GM19193 (cell line): ENCODE data around the gene MAP6D1.

Source experiments
- POLR2A ChIP-seq: IDR thresholded peaks from 4 replicates; pipeline ENCODE4 v1.6.1; 2011; ENCODE audit not compliant: insufficient read depth, insufficient read length; ENCODE audit errors: extremely low read depth

The MAP6D1 gene

GRCh38 chr3:183812761-183813445 lies 12.5 kb downstream of the MAP6D1 start:
- no peak for TF ChIP-seq POLR2A

- TF ChIP-seq POLR2A: no peak
Measured at GRCh38 chr3:183811638-183812037, 13.7 kb downstream of the MAP6D1 start.

- TF ChIP-seq POLR2A: no peak
Measured at GRCh38 chr3:183810643-183811594, 14.5 kb downstream of the MAP6D1 start.

GRCh38 chr3:183809270-183809669 lies 16.1 kb downstream of the MAP6D1 start:
- TF ChIP-seq POLR2A: no peak

- TF ChIP-seq POLR2A: no peak
Measured at GRCh38 chr3:183808355-183808754, 17.0 kb downstream of the MAP6D1 start.

GRCh38 chr3:183807881-183808280 lies 17.5 kb downstream of the MAP6D1 start:
- no peak for TF ChIP-seq POLR2A

GRCh38 chr3:183807209-183807728 lies 18.1 kb downstream of the MAP6D1 start:
- no peak for TF ChIP-seq POLR2A

- no peak for TF ChIP-seq POLR2A
Measured at GRCh38 chr3:183802989-183803388, 22.4 kb downstream of the MAP6D1 start.

- no peak for TF ChIP-seq POLR2A
Measured at GRCh38 chr3:183801601-183802000, 23.8 kb downstream of the MAP6D1 start.

GRCh38 chr3:183800243-183800863 lies 25.0 kb downstream of the MAP6D1 start:
- TF ChIP-seq POLR2A: no peak

- no peak for TF ChIP-seq POLR2A
Measured at GRCh38 chr3:183799461-183799860, 25.9 kb downstream of the MAP6D1 start.

GRCh38 chr3:183797996-183798395 lies 27.4 kb downstream of the MAP6D1 start:
- no peak for TF ChIP-seq POLR2A

GRCh38 chr3:183796372-183796771 lies 29.0 kb downstream of the MAP6D1 start:
- no peak for TF ChIP-seq POLR2A

- TF ChIP-seq POLR2A: no peak
Measured at GRCh38 chr3:183794452-183794851, 30.9 kb downstream of the MAP6D1 start.

- no peak for TF ChIP-seq POLR2A
Measured at GRCh38 chr3:183792976-183793375, 32.4 kb downstream of the MAP6D1 start.
